GM12878 (cell line): ENCODE results near the gene HLA-B. TPM values are rescaled to one million over a fixed set of nuclear protein-coding genes. Genes with fewer than 3 reads are reported as not detected.

ENCODE experiments used
- BACH1 ChIP-seq: fragments of 450-650 bp; IDR thresholded peaks from 2 replicates; pipeline ENCODE4 v1.6.1; 2017; ENCODE audit warnings: mild to moderate bottlenecking, borderline replicate concordance
- CHD1 ChIP-seq: IDR thresholded peaks from 2 replicates; pipeline ENCODE4 v1.6.1; 2012; ENCODE audit warnings: low read depth, low read length, improper control_type of control experiment
- GABPA ChIP-seq: IDR thresholded peaks from 2 replicates; pipeline ENCODE4 v1.6.1; 2014; ENCODE audit warnings: antibody characterized with exemption, low read depth, mild to moderate bottlenecking, inconsistent platforms
- HDAC6 ChIP-seq: fragments of 200-600 bp; sonication (generic); IDR thresholded peaks from one replicate; pipeline ENCODE4 v1.8.0; 2017; ENCODE audit warnings: antibody characterized with exemption; ENCODE audit not compliant: unreplicated experiment
- MEF2B ChIP-seq: fragments of 450-650 bp; IDR thresholded peaks from 2 replicates; pipeline ENCODE4 v1.6.1; 2018; ENCODE audit warnings: mild to moderate bottlenecking, moderate library complexity; ENCODE audit not compliant: partially characterized antibody, poor library complexity, severe bottlenecking
- NR2C2 ChIP-seq: IDR thresholded peaks from 2 replicates; pipeline ENCODE4 v1.6.1; 2011; ENCODE audit warnings: borderline replicate concordance, low read depth; ENCODE audit not compliant: control insufficient read depth, insufficient read length
- POLR2A ChIP-seq: IDR thresholded peaks from 2 replicates; pipeline ENCODE4 v1.6.1; 2011; ENCODE audit warnings: low read depth, mild to moderate bottlenecking, low read length
- RAD21 ChIP-seq: IDR thresholded peaks from 2 replicates; pipeline ENCODE4 v1.6.1; 2011; ENCODE audit warnings: mild to moderate bottlenecking, low read depth, low read length, moderate library complexity; ENCODE audit not compliant: insufficient read depth
- RAD51 ChIP-seq: fragments of 450-650 bp; IDR thresholded peaks from 2 replicates; pipeline ENCODE4 v1.6.1; 2016; ENCODE audit warnings: moderate library complexity, mild to moderate bottlenecking, inconsistent platforms
- RBBP5 ChIP-seq: fragments of 200-600 bp; sonication (generic); conservative IDR thresholded peaks from 2 replicates; pipeline ENCODE4 v1.6.1; 2016
- SMAD1 ChIP-seq: fragments of 450-650 bp; IDR thresholded peaks from 2 replicates; pipeline ENCODE4 v1.6.1; 2018; ENCODE audit warnings: mild to moderate bottlenecking, low read depth; ENCODE audit not compliant: partially characterized antibody
- SUZ12 ChIP-seq: fragments of 200-600 bp; sonication (generic); IDR thresholded peaks from one replicate; pipeline ENCODE4 v1.6.1; 2018; ENCODE audit warnings: antibody characterized with exemption, mild to moderate bottlenecking; ENCODE audit not compliant: unreplicated experiment
- ZNF217 ChIP-seq: fragments of 450-650 bp; IDR thresholded peaks from 2 replicates; pipeline ENCODE4 v1.6.1; 2017; ENCODE audit warnings: antibody characterized with exemption, mild to moderate bottlenecking
- polyA plus RNA-seq, 11 experiments: library from polyadenylated mRNA; depleted of rRNA in 4 of 11; unstranded in 6 of 11; stranded (reverse) in 5 of 11; fragments of >200 nt; fragmentation: Nextera tagmentation in 4 of 11; fragmentation: Illumina TruSeq in 1 of 11; extraction: Ambion mirVana in 4 of 11; extraction: Trizol in 1 of 11; gene quantifications; 1 replicate in 1 of 11; 2 replicates in 10 of 11; pipeline versions ENCODE4 v1.2.1 to v1.2.3, GENCODE V29; 2011 to 2016; ENCODE audit warnings: inconsistent platforms in 2 of 11, missing spikeins in 2 of 11, low read depth in 1 of 11
- total RNA-seq, 4 experiments: library from RNA; depleted of rRNA in 3 of 4; stranded (reverse); fragments of >200 nt in 3 of 4; fragmentation: Illumina TruSeq in 1 of 4; extraction: Trizol in 1 of 4; gene quantifications; 2 replicates each; pipeline versions ENCODE4 v1.2.1 to v1.2.3, GENCODE V29; 2013 to 2021
- TF ChIP-seq, protein P1 (sequence below): fragments of 150-350 bp; IDR thresholded peaks from 2 replicates; pipeline ENCODE4 v1.6.1; 2016; ENCODE audit warnings: low read depth, low read length
- TF ChIP-seq, protein P2 (sequence below): fragments of 450-650 bp; IDR thresholded peaks from 2 replicates; pipeline ENCODE4 v1.6.1; 2018; ENCODE audit warnings: borderline replicate concordance, mild to moderate bottlenecking; ENCODE audit not compliant: partially characterized antibody

Gene HLA-B
- total and polyA plus RNA-seq, 10 of the 15 experiments (the other 5 are each of a cell fraction or from before 2014, with no cell fraction given), result 820 to 5,128 (median 3,370) TPM

DNA sequence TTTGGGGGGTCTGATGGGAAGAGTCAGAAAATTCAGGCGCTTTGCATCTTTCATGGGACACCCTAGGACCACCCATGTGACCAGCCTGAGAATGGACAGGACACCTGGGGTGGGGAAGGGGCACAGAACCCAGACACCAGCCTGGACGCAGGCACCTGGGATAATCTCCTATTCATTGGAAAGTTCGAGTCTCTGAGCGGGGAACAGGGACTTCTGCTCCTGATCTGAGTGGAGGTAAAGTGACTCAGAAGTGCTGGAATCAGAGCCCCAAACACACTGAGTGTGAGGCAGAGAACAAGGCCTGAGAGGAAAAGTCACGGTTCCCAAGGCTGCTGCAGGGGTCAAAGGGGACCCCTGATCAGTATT lies 1.4 kb downstream of the HLA-B start (continued):
- TF ChIP-seq BACH1, result peak; percentile 59
- no peak for TF ChIP-seq RBBP5
- no peak for TF ChIP-seq SUZ12
- TF ChIP-seq RAD21, result no peak
- TF ChIP-seq HDAC6, result peak; percentile 15
- TF ChIP-seq, protein P1, sequence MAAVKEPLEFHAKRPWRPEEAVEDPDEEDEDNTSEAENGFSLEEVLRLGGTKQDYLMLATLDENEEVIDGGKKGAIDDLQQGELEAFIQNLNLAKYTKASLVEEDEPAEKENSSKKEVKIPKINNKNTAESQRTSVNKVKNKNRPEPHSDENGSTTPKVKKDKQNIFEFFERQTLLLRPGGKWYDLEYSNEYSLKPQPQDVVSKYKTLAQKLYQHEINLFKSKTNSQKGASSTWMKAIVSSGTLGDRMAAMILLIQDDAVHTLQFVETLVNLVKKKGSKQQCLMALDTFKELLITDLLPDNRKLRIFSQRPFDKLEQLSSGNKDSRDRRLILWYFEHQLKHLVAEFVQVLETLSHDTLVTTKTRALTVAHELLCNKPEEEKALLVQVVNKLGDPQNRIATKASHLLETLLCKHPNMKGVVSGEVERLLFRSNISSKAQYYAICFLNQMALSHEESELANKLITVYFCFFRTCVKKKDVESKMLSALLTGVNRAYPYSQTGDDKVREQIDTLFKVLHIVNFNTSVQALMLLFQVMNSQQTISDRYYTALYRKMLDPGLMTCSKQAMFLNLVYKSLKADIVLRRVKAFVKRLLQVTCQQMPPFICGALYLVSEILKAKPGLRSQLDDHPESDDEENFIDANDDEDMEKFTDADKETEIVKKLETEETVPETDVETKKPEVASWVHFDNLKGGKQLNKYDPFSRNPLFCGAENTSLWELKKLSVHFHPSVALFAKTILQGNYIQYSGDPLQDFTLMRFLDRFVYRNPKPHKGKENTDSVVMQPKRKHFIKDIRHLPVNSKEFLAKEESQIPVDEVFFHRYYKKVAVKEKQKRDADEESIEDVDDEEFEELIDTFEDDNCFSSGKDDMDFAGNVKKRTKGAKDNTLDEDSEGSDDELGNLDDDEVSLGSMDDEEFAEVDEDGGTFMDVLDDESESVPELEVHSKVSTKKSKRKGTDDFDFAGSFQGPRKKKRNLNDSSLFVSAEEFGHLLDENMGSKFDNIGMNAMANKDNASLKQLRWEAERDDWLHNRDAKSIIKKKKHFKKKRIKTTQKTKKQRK, result no peak
- TF ChIP-seq SMAD1, result peak; percentile 68
- TF ChIP-seq RAD51, result 0 out of 2 replicates have a peak, but pooled peaks have one; percentile 18
- TF ChIP-seq CHD1, result no peak
- TF ChIP-seq POLR2A, result peak; percentile 41; the same call in 1 of the 2 replicates
- TF ChIP-seq, protein P2, sequence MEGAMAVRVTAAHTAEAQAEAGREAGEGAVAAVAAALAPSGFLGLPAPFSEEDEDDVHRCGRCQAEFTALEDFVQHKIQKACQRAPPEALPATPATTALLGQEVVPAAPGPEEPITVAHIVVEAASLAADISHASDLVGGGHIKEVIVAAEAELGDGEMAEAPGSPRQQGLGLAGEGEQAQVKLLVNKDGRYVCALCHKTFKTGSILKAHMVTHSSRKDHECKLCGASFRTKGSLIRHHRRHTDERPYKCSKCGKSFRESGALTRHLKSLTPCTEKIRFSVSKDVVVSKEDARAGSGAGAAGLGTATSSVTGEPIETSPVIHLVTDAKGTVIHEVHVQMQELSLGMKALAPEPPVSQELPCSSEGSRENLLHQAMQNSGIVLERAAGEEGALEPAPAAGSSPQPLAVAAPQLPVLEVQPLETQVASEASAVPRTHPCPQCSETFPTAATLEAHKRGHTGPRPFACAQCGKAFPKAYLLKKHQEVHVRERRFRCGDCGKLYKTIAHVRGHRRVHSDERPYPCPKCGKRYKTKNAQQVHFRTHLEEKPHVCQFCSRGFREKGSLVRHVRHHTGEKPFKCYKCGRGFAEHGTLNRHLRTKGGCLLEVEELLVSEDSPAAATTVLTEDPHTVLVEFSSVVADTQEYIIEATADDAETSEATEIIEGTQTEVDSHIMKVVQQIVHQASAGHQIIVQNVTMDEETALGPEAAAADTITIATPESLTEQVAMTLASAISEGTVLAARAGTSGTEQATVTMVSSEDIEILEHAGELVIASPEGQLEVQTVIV, result no peak
- no peak for TF ChIP-seq ZNF217
- TF ChIP-seq MEF2B, result no peak
- TF ChIP-seq NR2C2, result no peak
- TF ChIP-seq GABPA, result no peak
